ENCODE data around the gene C1orf216. TPM values are rescaled to one million over a fixed set of nuclear protein-coding genes. Genes with fewer than 3 reads are reported as not detected.
A peak's percentile ranks its signal among the peaks of the same experiment; 100 is the strongest.
"Not testable (repeated sequence)": the region's sequence is repeated elsewhere in the genome, so short reads cannot be mapped to it uniquely, and the experiment has no call there.

C1orf216 gene, protein sequence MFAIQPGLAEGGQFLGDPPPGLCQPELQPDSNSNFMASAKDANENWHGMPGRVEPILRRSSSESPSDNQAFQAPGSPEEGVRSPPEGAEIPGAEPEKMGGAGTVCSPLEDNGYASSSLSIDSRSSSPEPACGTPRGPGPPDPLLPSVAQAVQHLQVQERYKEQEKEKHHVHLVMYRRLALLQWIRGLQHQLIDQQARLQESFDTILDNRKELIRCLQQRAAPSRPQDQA
- total RNA-seq (2014; rRNA removed; shearing (Covaris generic)): 18.0 and 18.4 TPM in 2 replicates

DNA sequence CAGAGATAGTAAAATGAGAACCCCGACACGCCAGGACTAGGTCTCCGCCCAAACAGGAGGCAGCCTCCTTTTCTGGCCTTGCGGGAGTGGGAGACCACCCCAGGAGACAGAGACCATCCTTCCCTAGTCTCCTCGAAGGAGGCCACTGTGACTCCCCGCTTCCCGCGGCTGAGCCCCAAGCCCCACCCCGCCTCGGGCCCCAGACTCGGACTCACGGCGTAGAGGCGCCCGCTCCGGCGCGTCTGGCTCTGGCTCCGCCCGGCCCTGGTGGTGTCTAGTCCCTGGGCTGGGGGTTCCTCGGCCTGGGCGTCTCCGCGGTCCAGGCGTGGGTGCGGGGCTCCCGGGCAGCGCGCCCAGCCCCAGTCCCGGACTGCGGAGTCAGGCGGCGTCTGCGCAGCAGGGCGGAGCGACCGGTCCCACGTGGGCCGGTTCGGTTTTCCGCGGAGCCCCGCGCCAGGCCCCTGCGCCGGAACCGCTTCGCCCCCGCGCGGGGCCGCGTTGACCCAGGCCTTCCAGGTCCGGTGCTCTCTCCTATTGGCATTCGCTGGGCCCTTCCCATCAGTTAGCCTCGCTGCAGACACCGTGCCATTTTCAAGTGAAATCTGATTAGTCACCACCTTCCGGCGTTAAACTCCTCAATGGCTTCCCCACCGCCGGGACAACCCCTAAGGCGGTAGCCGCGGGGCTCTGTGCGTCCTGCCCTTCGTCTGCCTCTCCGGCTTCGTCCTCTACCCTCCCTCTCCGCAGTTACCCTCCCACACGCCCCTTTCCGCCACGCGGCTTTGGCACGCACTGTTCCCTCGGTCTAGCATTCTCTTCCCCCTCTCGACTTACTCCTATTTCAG, at the start of gene C1orf216:
Gene C1orf216, minus strand, starts transcription at position 393 of the 845 bp plus-strand sequence. CDS start 2,563 bp downstream, outside the sequence.
- DNase-seq (ENCODE audit: low spot score): peak; percentile 45
- in situ Hi-C loops (cut with HindIII; ENCODE audit: low sequenced_read_pairs): no loop called here

DNA sequence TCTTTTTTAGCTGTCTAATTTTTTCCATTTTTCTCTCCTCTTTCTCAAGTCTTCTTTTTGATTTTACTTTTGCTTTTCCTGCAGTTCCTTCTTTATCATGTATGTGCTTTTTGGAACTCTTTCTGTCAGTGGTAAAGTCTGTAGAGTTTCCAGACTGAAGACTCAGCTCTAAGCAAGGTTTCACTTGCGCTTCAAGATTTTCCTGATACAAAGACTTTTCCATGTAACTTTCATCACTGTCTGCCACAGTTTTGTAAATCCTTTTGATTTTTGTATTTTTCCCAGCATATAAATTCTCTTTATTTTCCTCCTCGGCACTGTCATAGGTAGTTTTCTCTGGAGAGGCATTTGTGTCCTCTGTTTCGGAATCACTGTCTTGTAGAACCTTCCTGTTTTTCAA, 45.6 kb upstream of the C1orf216 start:
- in situ Hi-C loops (cut with HindIII; ENCODE audit: low sequenced_read_pairs): no loop called here
- DNase-seq (ENCODE audit: low spot score): no peak

DNA sequence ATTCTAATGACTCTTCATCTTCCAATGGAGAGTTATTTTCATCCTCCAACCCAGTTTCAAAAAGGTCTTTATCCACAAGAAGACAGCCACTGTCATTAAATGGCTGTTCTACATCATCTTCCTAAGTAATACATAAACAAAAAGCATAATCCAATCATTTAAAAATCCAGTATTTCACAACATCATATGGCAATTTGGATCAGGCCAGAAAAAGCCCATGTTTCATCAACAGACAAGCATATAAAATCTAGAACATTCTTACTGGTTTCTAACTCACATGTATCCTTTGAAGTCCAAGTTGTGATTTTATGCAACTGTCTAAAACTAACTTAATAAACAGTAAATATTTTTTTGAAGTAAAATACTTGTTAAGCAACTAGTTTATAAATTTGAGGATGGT, 44.5 kb upstream of the C1orf216 start:
- in situ Hi-C loops (cut with HindIII; ENCODE audit: low sequenced_read_pairs): no loop called here
- DNase-seq (ENCODE audit: low spot score): no peak

DNA sequence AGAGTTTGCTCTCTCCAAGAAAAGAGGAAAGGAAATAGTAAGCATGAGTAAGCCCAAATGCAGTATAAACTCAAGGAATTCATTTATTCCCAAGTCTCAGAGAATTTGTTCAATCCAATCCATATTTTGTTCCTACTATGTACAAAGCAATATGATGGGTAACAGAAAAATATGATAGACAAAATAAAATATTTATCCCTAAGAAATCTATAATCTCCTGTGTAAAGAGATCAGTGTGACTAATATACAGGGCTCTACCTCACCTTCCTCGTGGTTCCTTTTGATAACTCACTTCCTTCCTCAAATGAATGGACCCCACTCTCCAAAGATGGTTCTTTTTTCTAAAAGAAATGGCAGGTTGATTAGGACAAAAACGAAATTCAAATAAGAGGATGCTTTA, 43.5 kb upstream of the C1orf216 start:
- in situ Hi-C loops (cut with HindIII; ENCODE audit: low sequenced_read_pairs): no loop called here

DNA sequence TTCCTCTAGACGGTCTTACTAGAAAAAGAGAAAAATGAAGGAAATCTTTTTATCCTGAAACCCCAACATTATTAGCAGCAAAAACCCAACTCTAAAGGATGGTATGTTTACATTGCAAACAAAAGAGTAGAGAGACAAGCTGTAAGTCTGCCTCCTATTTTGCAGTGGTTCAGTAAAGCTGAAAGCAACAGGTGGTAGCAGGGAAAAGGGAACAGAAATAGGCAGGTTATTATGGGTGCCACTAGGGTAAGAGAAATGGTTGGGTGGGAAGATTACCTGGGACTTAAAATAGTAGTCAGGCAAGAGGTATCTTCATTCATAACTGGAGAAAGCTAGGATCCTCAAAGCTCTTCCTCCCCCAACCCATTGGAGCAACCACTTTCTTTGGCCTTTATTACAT, 37.4 kb upstream of the C1orf216 start:
- in situ Hi-C loops (cut with HindIII; ENCODE audit: low sequenced_read_pairs): no loop called here
- no peak for DNase-seq (ENCODE audit: low spot score)

More for the DNA sequence above, 43.5 kb upstream of the C1orf216 start:
- no peak for DNase-seq (ENCODE audit: low spot score)

DNA sequence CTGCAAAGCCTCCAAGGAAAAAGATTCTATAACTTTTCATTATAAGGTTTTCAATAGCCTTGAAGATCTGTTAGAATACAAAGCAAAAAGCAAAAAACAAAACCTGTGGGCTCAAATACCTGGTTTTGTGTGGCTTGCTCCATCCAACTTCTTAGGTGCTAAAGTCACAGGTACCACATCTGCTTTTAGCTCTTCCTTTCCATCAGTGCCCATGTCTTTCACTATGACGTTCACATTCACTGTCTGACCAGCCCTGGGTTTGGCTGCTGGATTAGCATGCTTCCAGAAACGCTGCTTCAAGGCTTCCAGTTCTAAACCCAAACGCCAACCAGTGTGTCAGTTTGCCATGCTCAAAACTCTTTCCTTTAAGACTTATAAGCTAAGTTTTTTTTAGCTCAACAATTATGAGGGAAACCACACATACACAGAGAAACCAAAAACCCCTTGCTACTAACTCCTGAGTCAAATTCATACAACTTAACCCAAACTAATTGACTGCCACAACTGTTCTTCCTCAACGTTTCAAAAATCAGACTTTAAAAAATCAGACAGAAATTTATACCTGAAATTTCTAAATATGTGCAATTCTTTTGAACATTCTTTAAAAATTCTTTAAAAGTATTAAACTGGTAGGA, 35.1 kb upstream of the C1orf216 start:
- no peak for DNase-seq (ENCODE audit: low spot score)
- in situ Hi-C loops (cut with HindIII; ENCODE audit: low sequenced_read_pairs): no loop called here

DNA sequence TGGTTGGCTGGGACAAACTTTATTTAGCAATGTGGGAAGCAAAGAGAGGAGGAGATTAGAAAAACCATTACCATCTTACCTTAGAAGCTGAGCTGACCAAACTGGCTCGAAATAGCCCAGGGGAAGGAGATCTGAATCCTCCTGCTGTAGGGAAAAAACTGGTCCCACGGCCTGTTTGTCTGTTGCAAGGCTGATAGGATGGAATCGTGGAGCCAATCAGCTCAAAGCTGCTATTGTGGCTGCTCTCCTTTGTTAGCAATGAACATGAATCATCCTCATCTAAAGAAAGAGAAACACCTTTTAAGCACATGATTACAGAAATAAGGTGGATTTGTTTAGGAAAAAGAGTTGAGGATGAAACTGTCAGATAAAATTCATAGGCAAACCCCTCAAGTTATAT, 29.6 kb upstream of the C1orf216 start:
- no peak for DNase-seq (ENCODE audit: low spot score)
- in situ Hi-C loops (cut with HindIII; ENCODE audit: low sequenced_read_pairs): no loop called here

DNA sequence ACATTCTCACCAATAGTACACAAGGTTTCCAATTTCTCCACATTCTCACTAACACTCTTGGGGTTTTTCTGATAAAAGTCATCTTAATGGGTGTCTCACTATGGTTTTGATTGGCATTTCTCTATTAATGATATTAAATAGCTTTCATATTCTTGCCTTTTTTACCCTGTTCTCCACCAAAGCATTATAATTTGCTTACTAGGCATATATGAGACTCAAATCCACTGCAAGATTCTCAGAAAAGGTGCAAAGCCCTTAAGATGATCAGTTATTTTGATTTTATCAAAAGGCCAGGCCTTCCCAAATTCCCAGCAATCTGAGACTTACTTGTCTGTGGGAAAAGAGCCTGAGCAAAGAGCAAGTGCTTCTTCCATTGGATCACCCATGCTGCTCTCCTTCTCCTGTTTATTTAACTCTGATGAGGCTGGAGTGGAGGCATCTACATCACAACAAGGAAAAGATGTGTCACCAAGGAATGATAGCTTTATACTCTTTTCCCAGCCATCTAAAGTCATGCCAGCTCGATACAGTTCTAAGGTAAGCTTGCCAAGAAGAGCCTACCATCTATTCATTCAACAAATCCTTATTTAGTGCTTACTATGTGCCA, 26.5 kb upstream of the C1orf216 start:
- in situ Hi-C loops (cut with HindIII; ENCODE audit: low sequenced_read_pairs): no loop called here
- no peak for DNase-seq (ENCODE audit: low spot score)

DNA sequence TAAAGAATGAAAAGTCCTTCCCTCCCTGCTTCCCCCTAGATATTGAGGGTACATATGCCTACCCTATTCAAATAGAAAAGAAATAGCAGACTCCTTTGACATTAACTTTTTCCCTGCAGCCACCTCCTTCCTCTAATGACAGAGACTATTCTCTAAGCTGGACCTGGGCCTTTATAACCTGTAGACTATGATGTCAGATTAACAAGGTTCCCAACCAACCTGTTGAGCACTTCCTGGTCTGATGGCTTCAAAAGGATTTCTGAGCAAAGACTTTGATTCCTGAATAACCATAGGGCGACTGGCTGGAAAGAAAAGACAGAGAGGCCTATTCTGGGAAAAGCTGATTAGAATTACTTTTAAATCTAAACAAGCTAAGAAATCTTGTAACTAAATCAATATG, 18.4 kb upstream of the C1orf216 start:
- DNase-seq (ENCODE audit: low spot score): no peak
- in situ Hi-C loops (cut with HindIII; ENCODE audit: low sequenced_read_pairs): no loop called here

DNA sequence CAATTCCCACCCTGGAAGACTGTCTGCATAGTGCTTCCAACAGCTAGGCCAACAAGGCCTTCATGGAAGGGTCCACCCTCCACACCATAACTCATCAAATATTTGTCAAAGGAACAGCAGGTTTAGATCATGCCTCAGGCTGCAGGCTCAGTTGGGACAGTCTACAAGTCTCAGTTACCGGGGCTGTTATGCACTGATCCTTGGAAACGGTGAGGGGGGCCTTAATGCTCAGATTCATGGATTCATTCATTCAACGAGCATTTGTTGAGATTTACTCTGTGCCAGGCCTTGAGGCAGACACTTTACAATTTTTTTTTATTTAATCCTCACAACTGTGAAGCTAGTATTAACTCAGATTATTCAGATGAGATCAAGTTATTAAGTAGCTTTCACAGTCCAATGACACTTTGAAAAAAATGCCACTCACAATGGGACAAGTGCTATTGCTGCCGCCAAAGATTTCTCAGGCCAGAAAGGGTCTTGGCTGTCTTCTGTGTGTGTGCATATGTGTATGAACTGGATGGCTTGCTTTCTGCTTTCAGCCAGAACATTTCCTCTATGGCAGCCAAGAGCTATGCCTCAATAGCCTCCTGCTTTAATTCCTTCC, 8.9 kb upstream of the C1orf216 start:
- in situ Hi-C loops (cut with HindIII; ENCODE audit: low sequenced_read_pairs): loop anchor here (10.0 kb wide), 1 partner anchor 163 kb away; no protein-coding TSS in a partner anchor
- DNase-seq (ENCODE audit: low spot score): no peak

DNA sequence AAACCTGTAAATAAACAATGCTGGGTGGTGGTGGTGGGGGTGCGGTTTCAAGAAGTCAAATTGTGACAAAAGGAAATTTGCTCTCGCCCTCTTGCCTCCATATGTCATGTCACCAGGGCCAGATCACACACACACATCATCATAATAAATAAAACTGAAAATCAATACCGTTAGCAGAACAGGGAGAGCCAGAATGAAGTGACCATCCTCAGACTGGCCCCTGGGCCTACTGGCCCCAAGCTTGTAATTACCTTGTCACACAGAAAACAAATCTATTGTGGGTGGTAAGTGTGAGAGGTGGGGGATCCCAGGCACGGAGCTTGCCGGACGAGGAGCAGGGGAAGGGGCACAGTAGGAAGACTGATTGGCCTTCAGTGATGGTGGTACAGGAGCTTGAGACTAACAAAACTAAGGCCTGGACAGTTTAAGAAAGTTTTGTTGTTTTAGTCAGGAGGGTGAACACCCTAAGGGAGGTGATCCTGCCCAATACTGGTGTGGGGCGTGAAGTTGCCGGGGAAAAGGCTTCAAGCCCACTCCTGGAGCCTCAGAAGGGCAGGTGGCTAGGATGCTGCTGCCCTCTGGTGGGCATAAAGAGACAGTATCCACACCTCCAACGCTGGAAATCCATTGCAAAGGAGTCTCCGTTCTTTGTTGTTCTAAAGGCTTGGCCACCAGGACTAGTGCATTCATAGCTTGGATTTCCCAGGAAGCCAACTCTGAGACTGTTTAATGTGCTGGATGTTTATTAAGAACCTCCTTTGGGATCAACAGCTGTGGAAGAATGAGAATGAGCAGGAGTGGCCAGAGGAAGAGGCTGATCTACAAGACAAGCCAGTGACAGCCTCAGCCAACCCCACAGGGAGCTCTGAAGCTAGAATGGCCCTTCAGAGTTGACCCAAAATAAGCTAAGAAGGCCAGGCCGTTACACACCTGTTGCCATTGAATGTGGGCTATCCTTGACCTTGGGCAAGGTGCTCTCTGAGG, 8.1 kb upstream of the C1orf216 start:
- in situ Hi-C loops (cut with HindIII; ENCODE audit: low sequenced_read_pairs): loop anchor here (10.0 kb wide), 1 partner anchor 162 kb away; no protein-coding TSS in a partner anchor
- peak; percentile 84 for DNase-seq (ENCODE audit: low spot score)

DNA sequence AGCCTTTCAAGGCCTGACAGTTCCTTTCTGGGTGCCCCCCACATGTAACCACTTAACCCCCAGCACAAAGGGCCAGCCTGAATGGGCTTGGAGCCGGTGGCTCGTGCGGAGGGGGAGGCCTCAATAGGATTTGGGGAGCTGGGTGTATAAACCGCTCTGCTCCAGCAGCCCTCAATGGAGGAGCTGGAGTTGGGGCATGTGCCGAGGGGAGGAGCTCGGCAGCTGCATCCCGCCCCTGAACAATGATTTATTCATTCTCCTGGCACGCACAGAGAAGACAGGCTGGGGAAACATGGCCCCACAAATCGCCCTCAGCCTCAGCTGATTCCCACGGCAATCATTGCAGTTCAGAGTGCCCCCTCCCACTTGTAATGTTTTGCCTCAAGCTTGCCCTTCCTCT, 6.9 kb upstream of the C1orf216 start:
- in situ Hi-C loops (cut with HindIII; ENCODE audit: low sequenced_read_pairs): loop anchor here (10.0 kb wide), 1 partner anchor 161 kb away; no protein-coding TSS in a partner anchor
- DNase-seq (ENCODE audit: low spot score): peak; percentile 3

DNA sequence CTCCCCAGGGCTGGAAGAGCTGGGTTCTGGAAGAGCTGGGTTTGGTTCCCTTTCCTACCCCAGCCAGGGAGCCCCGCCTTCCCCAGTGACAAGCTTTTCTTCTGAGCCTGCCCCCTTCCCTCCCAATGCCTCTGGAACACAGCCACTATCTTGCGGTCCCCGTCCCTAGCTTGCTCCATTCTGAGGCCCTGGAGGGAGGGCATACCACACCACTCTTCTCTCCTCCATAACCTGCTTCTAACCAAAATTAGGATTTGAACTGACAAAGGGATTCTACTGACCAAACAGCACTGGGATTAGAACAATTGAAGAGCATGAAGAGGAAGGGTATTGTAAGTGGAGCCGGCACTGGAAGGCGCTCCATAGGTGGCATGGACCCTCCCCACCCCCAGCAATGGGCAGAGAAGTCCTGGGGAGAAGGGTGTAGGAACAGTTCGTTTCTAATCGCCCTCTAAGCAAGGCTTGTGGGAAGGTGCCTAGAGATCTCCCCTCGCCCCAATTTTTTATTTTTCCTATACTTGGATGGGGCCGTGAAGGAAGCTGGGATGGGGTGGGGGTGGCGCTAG, 690 bp downstream of the C1orf216 start:
- DNase-seq (ENCODE audit: low spot score): peak; percentile 72
- in situ Hi-C loops (cut with HindIII; ENCODE audit: low sequenced_read_pairs): no loop called here

DNA sequence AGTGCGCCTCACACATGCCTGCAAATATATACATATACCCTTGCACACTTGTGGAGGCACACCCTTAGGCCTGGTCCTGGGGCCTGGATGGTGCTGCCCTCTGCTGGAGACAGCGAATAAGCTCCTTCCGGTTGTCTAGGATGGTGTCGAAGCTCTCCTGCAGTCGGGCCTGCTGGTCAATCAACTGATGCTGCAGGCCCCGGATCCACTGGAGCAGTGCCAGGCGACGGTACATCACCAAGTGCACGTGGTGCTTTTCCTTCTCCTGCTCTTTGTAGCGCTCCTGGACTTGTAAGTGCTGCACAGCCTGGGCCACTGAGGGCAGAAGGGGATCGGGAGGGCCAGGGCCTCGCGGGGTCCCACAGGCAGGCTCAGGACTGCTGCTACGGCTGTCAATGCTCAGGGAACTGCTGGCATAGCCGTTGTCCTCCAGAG, 3.1 kb downstream of the C1orf216 start:
- in situ Hi-C loops (cut with HindIII; ENCODE audit: low sequenced_read_pairs): no loop called here
- peak; percentile 73 for DNase-seq (ENCODE audit: low spot score)

DNA sequence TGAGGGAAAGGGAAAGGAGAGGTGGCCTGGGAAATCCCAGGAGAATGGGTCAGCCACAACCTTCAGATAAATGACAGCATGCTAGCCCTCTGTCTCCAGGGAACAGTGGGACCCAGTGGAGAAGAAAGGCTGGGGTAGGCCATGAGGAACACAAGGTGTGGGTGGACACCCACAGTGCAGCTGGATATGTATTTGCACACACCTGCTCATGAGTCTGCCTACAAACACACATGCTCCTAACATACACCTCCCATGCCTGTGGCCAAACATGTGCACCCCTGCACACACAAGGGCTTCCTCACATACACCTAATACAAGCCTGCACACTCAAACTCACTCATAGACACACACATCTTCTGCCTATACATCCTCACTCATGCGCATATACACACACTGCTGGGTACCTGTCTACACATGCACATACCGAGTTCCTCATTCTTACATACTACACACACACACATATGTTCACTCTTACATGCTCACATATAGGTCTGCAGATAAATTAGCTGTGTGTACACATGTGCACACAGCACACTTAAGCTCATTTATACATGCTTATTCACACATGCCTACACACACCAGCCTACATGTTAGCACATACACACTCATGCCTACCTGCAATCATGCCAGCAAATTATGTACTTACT, 3.6 kb downstream of the C1orf216 start:
- in situ Hi-C loops (cut with HindIII; ENCODE audit: low sequenced_read_pairs): no loop called here

DNA sequence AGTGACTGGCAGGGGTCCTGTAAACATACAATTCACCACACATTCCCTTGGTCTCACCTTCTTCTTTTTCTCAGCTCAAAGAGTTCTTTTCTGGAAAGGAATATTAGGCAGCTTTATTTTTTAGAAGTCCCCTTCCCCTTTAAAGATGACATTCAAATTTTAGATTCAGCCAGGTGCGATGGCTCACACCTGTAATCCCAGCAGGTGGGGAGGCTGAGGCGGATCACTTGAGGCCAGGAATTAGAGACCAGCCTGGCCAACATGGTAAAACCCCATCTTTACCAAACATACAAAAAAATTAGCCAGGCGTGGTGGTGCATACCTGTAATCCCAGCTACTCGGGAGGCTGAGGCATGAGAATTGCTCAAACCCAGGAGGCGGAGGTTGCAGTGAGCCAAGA, 7.6 kb downstream of the C1orf216 start:
- DNase-seq (ENCODE audit: low spot score); in situ Hi-C loops (cut with HindIII; ENCODE audit: low sequenced_read_pairs): not testable (repeated sequence)

More for the DNA sequence above, 3.6 kb downstream of the C1orf216 start:
- DNase-seq (ENCODE audit: low spot score): no peak

DNA sequence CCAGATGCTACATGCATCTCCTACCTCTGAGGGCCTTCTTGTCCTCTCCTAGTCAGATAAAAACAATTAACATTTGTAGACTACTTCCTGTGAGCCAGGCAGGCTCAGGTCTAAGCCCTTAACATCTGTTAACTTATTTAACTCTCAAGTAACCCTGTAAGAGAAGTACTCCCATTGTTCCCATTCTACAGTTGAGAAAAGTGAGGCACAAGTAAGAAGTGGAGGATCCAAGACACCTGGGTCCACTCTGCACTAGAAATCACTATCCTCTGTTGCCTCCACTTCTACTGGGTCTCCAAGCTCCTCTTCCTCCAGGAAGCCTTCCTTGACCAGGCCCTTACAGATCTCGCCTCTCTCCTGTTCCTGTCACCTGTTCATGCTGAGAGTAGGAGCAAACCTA, 9.7 kb downstream of the C1orf216 start:
- no peak for DNase-seq (ENCODE audit: low spot score)

More for the DNA sequence above, 9.7 kb downstream of the C1orf216 start:
- in situ Hi-C loops (cut with HindIII; ENCODE audit: low sequenced_read_pairs): no loop called here

All from G401 (cell line).